CD4-positive, alpha-beta T cell treated with Interleukin-4 for 1 hour (primary cell): ENCODE data around the gene PNN.
"Not testable (repeated sequence)": the region's sequence is repeated elsewhere in the genome, so short reads cannot be mapped to it uniquely, and the experiment has no call there.

Experiments
- DNase-seq, 2 donors: peaks; one replicate each; pipeline ENCODE4 v3.0.0-alpha.2; 2020 to 2022

The PNN gene

GRCh38 chr14:39174560-39175444, at the start of gene PNN:
PNN (plus strand) TSS chr14:39175254; CDS start chr14:39175280, 26 bp downstream.
- DNase-seq, result peak; percentile 99

GRCh38 chr14:39137835-39138234, 37.2 kb upstream of the PNN start:
- not testable (repeated sequence) for DNase-seq

- no peak for DNase-seq
Observed at GRCh38 chr14:39138440-39138839, 36.6 kb upstream of the PNN start.

GRCh38 chr14:39140170-39140569, 34.9 kb upstream of the PNN start:
- no peak for DNase-seq

- not testable (repeated sequence) for DNase-seq
Observed at GRCh38 chr14:39141623-39142022, 33.4 kb upstream of the PNN start.

- DNase-seq, result not testable (repeated sequence)
Observed at GRCh38 chr14:39143226-39143625, 31.8 kb upstream of the PNN start.

- no peak for DNase-seq
Observed at GRCh38 chr14:39145266-39145966, 29.6 kb upstream of the PNN start.

GRCh38 chr14:39154594-39155189, 20.4 kb upstream of the PNN start:
- DNase-seq, result no peak

- no peak for DNase-seq
Observed at GRCh38 chr14:39157491-39157890, 17.6 kb upstream of the PNN start.

- no peak for DNase-seq
Observed at GRCh38 chr14:39158222-39158858, 16.7 kb upstream of the PNN start.

GRCh38 chr14:39160494-39160893, 14.6 kb upstream of the PNN start:
- DNase-seq, result no peak

GRCh38 chr14:39167797-39168320, 7.2 kb upstream of the PNN start:
- DNase-seq, result not testable (repeated sequence)

GRCh38 chr14:39168591-39168990, 6.5 kb upstream of the PNN start:
- no peak for DNase-seq

- no peak for DNase-seq
Observed at GRCh38 chr14:39169541-39169900, 5.5 kb upstream of the PNN start.

GRCh38 chr14:39173198-39173597, 1.9 kb upstream of the PNN start:
- no peak for DNase-seq

- DNase-seq, result no peak
Observed at GRCh38 chr14:39175445-39176262, 600 bp downstream of the PNN start.

GRCh38 chr14:39176263-39177167, 1.5 kb downstream of the PNN start:
- DNase-seq, result no peak

- DNase-seq, result no peak
Observed at GRCh38 chr14:39177168-39177545, 2.1 kb downstream of the PNN start.

GRCh38 chr14:39179042-39179441, 4.0 kb downstream of the PNN start:
- no peak for DNase-seq

GRCh38 chr14:39180553-39180952, 5.5 kb downstream of the PNN start:
- DNase-seq, result no peak
